Measurements from ENCODE around the gene SLC12A8. TPM values are rescaled to one million over a fixed set of nuclear protein-coding genes. Genes with fewer than 3 reads are reported as not detected.

Gene SLC12A8
- total and polyA plus RNA-seq, 2 experiments from 2014 or later, result 6.9 to 15.9 TPM

DNA sequence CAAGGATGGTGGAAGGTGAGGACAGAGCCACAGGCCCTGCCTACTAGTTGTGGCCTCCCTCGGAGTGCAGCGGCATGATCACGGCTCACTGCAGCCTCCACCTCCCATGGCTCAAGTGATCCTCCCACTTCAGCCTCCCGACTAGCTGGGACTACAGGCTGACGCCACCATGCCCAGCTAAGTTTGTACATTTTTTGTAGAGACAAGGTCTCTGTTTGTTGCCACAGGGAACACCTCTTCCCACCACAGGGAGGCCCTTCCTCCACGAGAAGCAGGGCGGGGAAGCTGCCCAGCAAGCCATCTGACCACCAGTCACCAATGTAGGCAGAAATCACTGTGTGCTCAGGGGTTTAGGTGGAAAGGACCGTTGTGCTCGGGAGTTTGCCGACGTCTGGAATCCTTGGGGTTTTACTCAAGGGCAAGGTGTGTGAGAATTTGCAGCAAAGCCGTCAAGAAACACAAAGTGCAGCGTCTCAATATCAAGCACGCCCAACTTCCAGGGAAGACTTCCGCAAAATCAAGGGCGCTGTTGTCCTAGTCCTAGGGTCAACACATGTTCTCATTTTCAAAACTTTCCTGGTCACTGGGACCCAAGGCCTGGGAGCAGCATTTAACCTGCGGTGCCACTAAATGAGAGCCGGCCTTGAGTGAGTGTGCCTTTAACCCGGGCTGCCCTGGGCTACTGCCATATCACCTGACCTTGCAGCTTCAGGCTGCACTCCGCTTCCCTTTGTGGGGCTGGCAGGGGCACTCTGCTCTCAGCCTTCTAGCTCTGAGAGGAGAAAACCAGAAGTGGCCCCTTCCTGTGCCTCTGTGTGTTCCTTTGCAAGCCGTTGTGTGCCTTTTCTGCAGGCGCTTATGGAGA lies 65.7 kb downstream of the SLC12A8 start:
- H2AFZ ChIP-seq, result no peak overlapping the region
- H3K27ac Mint-ChIP-seq, result no peak overlapping the region
- no peaks in the 10 kb centered on the region for H4K20me1 ChIP-seq (replicated peaks; ENCODE audit: insufficient read depth)
- H3K79me2 ChIP-seq (replicated peaks; ENCODE audit: insufficient read depth), result no peaks in the 10 kb centered on the region
- H3F3A ChIP-seq (replicated peaks; ENCODE audit: low read depth), result peaks cover 3% of the 10 kb centered on the region
- H3K4me2 ChIP-seq, result no peak overlapping the region
- DNase-seq (ENCODE audit: low spot score) (no peak), ATAC-seq (no peak)
- peaks cover 20% of the 10 kb centered on the region for H3K27me3 Mint-ChIP-seq (ENCODE audit: insufficient read depth, low read depth, poor library complexity)
- H3K27me3 ChIP-seq (ENCODE audit: insufficient read depth), result no peaks in the 10 kb centered on the region
- H3K4me1 Mint-ChIP-seq, result peaks cover 40% of the 10 kb centered on the region
- H3K4me3 ChIP-seq, result no peak overlapping the region
- no peak overlapping the region for H3K27ac ChIP-seq (ENCODE audit: low read depth)
- TF ChIP-seq, protein P1, sequence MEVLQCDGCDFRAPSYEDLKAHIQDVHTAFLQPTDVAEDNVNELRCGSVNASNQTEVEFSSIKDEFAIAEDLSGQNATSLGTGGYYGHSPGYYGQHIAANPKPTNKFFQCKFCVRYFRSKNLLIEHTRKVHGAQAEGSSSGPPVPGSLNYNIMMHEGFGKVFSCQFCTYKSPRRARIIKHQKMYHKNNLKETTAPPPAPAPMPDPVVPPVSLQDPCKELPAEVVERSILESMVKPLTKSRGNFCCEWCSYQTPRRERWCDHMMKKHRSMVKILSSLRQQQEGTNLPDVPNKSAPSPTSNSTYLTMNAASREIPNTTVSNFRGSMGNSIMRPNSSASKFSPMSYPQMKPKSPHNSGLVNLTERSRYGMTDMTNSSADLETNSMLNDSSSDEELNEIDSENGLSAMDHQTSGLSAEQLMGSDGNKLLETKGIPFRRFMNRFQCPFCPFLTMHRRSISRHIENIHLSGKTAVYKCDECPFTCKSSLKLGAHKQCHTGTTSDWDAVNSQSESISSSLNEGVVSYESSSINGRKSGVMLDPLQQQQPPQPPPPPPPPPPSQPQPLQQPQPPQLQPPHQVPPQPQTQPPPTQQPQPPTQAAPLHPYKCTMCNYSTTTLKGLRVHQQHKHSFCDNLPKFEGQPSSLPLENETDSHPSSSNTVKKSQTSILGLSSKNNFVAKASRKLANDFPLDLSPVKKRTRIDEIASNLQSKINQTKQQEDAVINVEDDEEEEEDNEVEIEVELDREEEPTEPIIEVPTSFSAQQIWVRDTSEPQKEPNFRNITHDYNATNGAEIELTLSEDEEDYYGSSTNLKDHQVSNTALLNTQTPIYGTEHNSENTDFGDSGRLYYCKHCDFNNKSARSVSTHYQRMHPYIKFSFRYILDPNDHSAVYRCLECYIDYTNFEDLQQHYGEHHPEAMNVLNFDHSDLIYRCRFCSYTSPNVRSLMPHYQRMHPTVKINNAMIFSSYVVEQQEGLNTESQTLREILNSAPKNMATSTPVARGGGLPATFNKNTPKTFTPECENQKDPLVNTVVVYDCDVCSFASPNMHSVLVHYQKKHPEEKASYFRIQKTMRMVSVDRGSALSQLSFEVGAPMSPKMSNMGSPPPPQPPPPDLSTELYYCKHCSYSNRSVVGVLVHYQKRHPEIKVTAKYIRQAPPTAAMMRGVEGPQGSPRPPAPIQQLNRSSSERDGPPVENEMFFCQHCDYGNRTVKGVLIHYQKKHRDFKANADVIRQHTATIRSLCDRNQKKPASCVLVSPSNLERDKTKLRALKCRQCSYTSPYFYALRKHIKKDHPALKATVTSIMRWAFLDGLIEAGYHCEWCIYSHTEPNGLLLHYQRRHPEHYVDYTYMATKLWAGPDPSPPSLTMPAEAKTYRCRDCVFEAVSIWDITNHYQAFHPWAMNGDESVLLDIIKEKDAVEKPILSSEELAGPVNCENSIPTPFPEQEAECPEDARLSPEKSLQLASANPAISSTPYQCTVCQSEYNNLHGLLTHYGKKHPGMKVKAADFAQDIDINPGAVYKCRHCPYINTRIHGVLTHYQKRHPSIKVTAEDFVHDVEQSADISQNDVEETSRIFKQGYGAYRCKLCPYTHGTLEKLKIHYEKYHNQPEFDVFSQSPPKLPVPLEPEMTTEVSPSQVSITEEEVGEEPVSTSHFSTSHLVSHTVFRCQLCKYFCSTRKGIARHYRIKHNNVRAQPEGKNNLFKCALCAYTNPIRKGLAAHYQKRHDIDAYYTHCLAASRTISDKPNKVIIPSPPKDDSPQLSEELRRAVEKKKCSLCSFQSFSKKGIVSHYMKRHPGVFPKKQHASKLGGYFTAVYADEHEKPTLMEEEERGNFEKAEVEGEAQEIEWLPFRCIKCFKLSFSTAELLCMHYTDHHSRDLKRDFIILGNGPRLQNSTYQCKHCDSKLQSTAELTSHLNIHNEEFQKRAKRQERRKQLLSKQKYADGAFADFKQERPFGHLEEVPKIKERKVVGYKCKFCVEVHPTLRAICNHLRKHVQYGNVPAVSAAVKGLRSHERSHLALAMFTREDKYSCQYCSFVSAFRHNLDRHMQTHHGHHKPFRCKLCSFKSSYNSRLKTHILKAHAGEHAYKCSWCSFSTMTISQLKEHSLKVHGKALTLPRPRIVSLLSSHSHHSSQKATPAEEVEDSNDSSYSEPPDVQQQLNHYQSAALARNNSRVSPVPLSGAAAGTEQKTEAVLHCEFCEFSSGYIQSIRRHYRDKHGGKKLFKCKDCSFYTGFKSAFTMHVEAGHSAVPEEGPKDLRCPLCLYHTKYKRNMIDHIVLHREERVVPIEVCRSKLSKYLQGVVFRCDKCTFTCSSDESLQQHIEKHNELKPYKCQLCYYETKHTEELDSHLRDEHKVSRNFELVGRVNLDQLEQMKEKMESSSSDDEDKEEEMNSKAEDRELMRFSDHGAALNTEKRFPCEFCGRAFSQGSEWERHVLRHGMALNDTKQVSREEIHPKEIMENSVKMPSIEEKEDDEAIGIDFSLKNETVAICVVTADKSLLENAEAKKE (CRISPR knock-in tag; IDR thresholded peaks at IDR 0.05), result no peak
- TF ChIP-seq, protein P2, sequence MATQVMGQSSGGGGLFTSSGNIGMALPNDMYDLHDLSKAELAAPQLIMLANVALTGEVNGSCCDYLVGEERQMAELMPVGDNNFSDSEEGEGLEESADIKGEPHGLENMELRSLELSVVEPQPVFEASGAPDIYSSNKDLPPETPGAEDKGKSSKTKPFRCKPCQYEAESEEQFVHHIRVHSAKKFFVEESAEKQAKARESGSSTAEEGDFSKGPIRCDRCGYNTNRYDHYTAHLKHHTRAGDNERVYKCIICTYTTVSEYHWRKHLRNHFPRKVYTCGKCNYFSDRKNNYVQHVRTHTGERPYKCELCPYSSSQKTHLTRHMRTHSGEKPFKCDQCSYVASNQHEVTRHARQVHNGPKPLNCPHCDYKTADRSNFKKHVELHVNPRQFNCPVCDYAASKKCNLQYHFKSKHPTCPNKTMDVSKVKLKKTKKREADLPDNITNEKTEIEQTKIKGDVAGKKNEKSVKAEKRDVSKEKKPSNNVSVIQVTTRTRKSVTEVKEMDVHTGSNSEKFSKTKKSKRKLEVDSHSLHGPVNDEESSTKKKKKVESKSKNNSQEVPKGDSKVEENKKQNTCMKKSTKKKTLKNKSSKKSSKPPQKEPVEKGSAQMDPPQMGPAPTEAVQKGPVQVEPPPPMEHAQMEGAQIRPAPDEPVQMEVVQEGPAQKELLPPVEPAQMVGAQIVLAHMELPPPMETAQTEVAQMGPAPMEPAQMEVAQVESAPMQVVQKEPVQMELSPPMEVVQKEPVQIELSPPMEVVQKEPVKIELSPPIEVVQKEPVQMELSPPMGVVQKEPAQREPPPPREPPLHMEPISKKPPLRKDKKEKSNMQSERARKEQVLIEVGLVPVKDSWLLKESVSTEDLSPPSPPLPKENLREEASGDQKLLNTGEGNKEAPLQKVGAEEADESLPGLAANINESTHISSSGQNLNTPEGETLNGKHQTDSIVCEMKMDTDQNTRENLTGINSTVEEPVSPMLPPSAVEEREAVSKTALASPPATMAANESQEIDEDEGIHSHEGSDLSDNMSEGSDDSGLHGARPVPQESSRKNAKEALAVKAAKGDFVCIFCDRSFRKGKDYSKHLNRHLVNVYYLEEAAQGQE (IDR thresholded peaks at IDR 0.05; ENCODE audit: unreplicated experiment), result no peak
- TF ChIP-seq EZH2 (IDR thresholded peaks at IDR 0.05; ENCODE audit: low read depth, unreplicated experiment) (no peak), NANOG (IDR thresholded peaks at IDR 0.05; ENCODE audit: borderline replicate concordance) (no peak), ZNF331 (CRISPR knock-in tag; IDR thresholded peaks at IDR 0.05; ENCODE audit: low read depth) (no peak), ZNF114 (CRISPR knock-in tag; IDR thresholded peaks at IDR 0.05) (no peak), EZH2phosphoT487 (IDR thresholded peaks at IDR 0.05; ENCODE audit: unreplicated experiment) (no peak), CREB1 (CRISPR knock-in tag; IDR thresholded peaks at IDR 0.05; ENCODE audit: low read depth) (no peak), STAT1 (IDR thresholded peaks at IDR 0.05; ENCODE audit: unreplicated experiment) (no peak), JUNB (IDR thresholded peaks at IDR 0.05; ENCODE audit: unreplicated experiment) (no peak), POLR2AphosphoS5 (IDR thresholded peaks at IDR 0.05; ENCODE audit: low read depth) (no peak)
- TF ChIP-seq, protein P3, sequence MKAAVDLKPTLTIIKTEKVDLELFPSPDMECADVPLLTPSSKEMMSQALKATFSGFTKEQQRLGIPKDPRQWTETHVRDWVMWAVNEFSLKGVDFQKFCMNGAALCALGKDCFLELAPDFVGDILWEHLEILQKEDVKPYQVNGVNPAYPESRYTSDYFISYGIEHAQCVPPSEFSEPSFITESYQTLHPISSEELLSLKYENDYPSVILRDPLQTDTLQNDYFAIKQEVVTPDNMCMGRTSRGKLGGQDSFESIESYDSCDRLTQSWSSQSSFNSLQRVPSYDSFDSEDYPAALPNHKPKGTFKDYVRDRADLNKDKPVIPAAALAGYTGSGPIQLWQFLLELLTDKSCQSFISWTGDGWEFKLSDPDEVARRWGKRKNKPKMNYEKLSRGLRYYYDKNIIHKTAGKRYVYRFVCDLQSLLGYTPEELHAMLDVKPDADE (IDR thresholded peaks at IDR 0.05), result no peak
- TF ChIP-seq, protein P4, sequence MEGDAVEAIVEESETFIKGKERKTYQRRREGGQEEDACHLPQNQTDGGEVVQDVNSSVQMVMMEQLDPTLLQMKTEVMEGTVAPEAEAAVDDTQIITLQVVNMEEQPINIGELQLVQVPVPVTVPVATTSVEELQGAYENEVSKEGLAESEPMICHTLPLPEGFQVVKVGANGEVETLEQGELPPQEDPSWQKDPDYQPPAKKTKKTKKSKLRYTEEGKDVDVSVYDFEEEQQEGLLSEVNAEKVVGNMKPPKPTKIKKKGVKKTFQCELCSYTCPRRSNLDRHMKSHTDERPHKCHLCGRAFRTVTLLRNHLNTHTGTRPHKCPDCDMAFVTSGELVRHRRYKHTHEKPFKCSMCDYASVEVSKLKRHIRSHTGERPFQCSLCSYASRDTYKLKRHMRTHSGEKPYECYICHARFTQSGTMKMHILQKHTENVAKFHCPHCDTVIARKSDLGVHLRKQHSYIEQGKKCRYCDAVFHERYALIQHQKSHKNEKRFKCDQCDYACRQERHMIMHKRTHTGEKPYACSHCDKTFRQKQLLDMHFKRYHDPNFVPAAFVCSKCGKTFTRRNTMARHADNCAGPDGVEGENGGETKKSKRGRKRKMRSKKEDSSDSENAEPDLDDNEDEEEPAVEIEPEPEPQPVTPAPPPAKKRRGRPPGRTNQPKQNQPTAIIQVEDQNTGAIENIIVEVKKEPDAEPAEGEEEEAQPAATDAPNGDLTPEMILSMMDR (conservative IDR thresholded peaks at IDR 0.05; ENCODE audit: low read depth in 2 of 2), result no peak
- H3K36me3 ChIP-seq (ENCODE audit: insufficient read depth), result 0 out of 2 replicates have a peak, but pooled peaks cover 3% of the 10 kb centered on the region
- H3K9me3 Mint-ChIP-seq, result no peaks in the 10 kb centered on the region
- H3K9me2 ChIP-seq (ENCODE audit: insufficient read depth), result no peaks in the 10 kb centered on the region
- no peak overlapping the region for H3K4me3 Mint-ChIP-seq
- H3K36me3 Mint-ChIP-seq (ENCODE audit: low read depth), result no peaks in the 10 kb centered on the region
- peaks cover 32% of the 10 kb centered on the region for H3K4me1 ChIP-seq (ENCODE audit: insufficient read depth)
